IMR-90 (cell line): Measurements from ENCODE around the gene APBB1IP. TPM values are rescaled to one million over a fixed set of nuclear protein-coding genes. Genes with fewer than 3 reads are reported as not detected.
"Not testable (repeated sequence)": the region's sequence is repeated elsewhere in the genome, so short reads cannot be mapped to it uniquely, and the experiment has no call there.

Experiments
- ATAC-seq: fragments of 200-7000 bp; cut with Tn5 transposase; 2 replicates; pipeline ENCODE4 v1.9.1; 2020; ENCODE audit warnings: low read depth, mild to moderate bottlenecking, moderate library complexity
- BruUV-seq: library from RNA; stranded (reverse); fragments of 400-500 nt; replicated peaks from 2 replicates; lab custom pipeline; 2021; lab: Mats Ljungman, UMichigan
- CTCF ChIA-PET: fragments of 300-600 bp; formaldehyde crosslinking; extraction: SDS; loops from one replicate; lab custom pipeline; 2021; ENCODE audit warnings: antibody characterized with exemption; lab: Yijun Ruan, JAX
- POLR2A ChIA-PET: fragments of 300-600 bp; sonication (Branson Sonifier 250); formaldehyde crosslinking; loops from one replicate; lab custom pipeline; 2022; ENCODE audit warnings: antibody characterized with exemption; ENCODE audit not compliant: unreplicated experiment; lab: Charles Lee
- DNase-seq: peaks from one replicate; pipeline ENCODE4 v3.0.0; 2013
- H2AFZ ChIP-seq: replicated peaks from 2 replicates; pipeline ENCODE3; 2013; ENCODE audit warnings: low read length, mild to moderate bottlenecking; ENCODE audit not compliant: poor library complexity
- H2AK5ac ChIP-seq: 2 replicates; pipeline ENCODE4 v1.6.1; 2013; ENCODE audit warnings: low read depth, low read length, inconsistent platforms
- H2AK9ac ChIP-seq: replicated peaks from 2 replicates; pipeline ENCODE3; 2013; ENCODE audit warnings: mild to moderate bottlenecking, low read depth, low read length, moderate library complexity; ENCODE audit not compliant: poor library complexity
- H2BK120ac ChIP-seq: 2 replicates; pipeline ENCODE4 v1.6.1; 2013; ENCODE audit warnings: low read depth, low read length, inconsistent platforms
- H2BK15ac ChIP-seq: 3 replicates; pipeline ENCODE4 v1.6.1; 2013; ENCODE audit warnings: low read depth, low read length, inconsistent platforms
- H2BK20ac ChIP-seq: 2 replicates; pipeline ENCODE4 v1.6.1; 2013; ENCODE audit warnings: low read depth, mild to moderate bottlenecking, inconsistent platforms, low read length, moderate library complexity
- H2BK5ac ChIP-seq: 2 replicates; pipeline ENCODE4 v1.6.1; 2013; ENCODE audit warnings: mild to moderate bottlenecking, low read depth, low read length, inconsistent platforms; ENCODE audit not compliant: poor library complexity, severe bottlenecking
- H3K14ac ChIP-seq: replicated peaks from 2 replicates; pipeline ENCODE4 v1.6.1; 2013; ENCODE audit warnings: low read depth, low read length, inconsistent platforms
- H3K18ac ChIP-seq: 2 replicates; pipeline ENCODE4 v1.6.1; 2013; ENCODE audit warnings: low read depth, low read length, control low read depth
- H3K23ac ChIP-seq: 2 replicates; pipeline ENCODE4 v1.6.1; 2013; ENCODE audit warnings: low read depth, low read length, inconsistent platforms
- H3K27ac ChIP-seq: 2 replicates; pipeline ENCODE4 v1.5.1; 2013; ENCODE audit warnings: mild to moderate bottlenecking, control low read depth, low read length; ENCODE audit not compliant: insufficient read depth
- H3K27me3 ChIP-seq: 2 replicates; pipeline ENCODE4 v1.6.1; 2013; ENCODE audit warnings: low read length; ENCODE audit not compliant: control insufficient read depth, insufficient read depth
- H3K36me3 ChIP-seq: 2 replicates; pipeline ENCODE4 v1.6.1; 2013; ENCODE audit warnings: low read length, mixed read lengths; ENCODE audit not compliant: control insufficient read depth, insufficient read depth
- H3K4ac ChIP-seq: 2 replicates; pipeline ENCODE4 v1.6.1; 2013; ENCODE audit warnings: low read depth, low read length, inconsistent platforms
- H3K4me1 ChIP-seq: 2 replicates; pipeline ENCODE4 v1.6.1; 2013; ENCODE audit warnings: low read length, mixed read lengths; ENCODE audit not compliant: control insufficient read depth, insufficient read depth
- H3K4me2 ChIP-seq: 2 replicates; pipeline ENCODE4 v1.6.1; 2013; ENCODE audit warnings: low read depth, mild to moderate bottlenecking, control low read depth, low read length, moderate library complexity
- H3K4me3 ChIP-seq: 2 replicates; pipeline ENCODE4 v1.5.1; 2013; ENCODE audit warnings: low read depth, mild to moderate bottlenecking, control low read depth, low read length, moderate library complexity; ENCODE audit not compliant: insufficient read depth
- H3K56ac ChIP-seq: 2 replicates; pipeline ENCODE4 v1.6.1; 2013; ENCODE audit warnings: low read length, inconsistent platforms; ENCODE audit not compliant: insufficient read depth; ENCODE audit errors: extremely low read depth
- H3K79me1 ChIP-seq, 2 experiments: 2 replicates each; pipeline ENCODE4 v1.6.1; 2013; ENCODE audit warnings: low read length in 2 of 2, inconsistent platforms in 1 of 2, low read depth in 1 of 2
- H3K9ac ChIP-seq: 2 replicates; pipeline ENCODE4 v1.6.1; 2013; ENCODE audit warnings: low read depth, low read length, control low read depth
- H3K9me1 ChIP-seq: 2 replicates; pipeline ENCODE4 v1.6.1; 2013; ENCODE audit warnings: low read length, inconsistent platforms; ENCODE audit not compliant: insufficient read depth
- H3K9me3 ChIP-seq: 2 replicates; pipeline ENCODE4 v1.6.1; 2013; ENCODE audit warnings: low read length; ENCODE audit not compliant: control insufficient read depth, insufficient read depth
- H4K20me1 ChIP-seq: 2 replicates; pipeline ENCODE4 v1.6.1; 2013; ENCODE audit warnings: low read length, inconsistent platforms; ENCODE audit not compliant: insufficient read depth
- H4K5ac ChIP-seq: 2 replicates; pipeline ENCODE4 v1.6.1; 2013; ENCODE audit warnings: mild to moderate bottlenecking, low read depth, low read length, control low read depth
- H4K8ac ChIP-seq, 2 experiments: 2 replicates each; pipeline ENCODE4 v1.6.1; 2013; ENCODE audit warnings: low read depth in 2 of 2, low read length in 2 of 2, control low read depth in 1 of 2, inconsistent platforms in 1 of 2
- H4K91ac ChIP-seq: 2 replicates; pipeline ENCODE4 v1.6.1; 2013; ENCODE audit warnings: low read depth, low read length, inconsistent platforms; ENCODE audit not compliant: insufficient read depth
- BHLHE40 ChIP-seq: fragments of 150-350 bp; IDR thresholded peaks from 2 replicates; pipeline ENCODE4 v1.6.1; 2016; ENCODE audit warnings: mild to moderate bottlenecking, low read depth, low read length
- MAFK ChIP-seq: IDR thresholded peaks from 2 replicates; pipeline ENCODE4 v1.6.1; 2012; ENCODE audit warnings: low read depth, low read length, improper control_type of control experiment
- MXI1 ChIP-seq: IDR thresholded peaks from 2 replicates; pipeline ENCODE4 v1.6.1; 2012; ENCODE audit warnings: low read depth, mild to moderate bottlenecking, low read length, moderate library complexity, borderline replicate concordance
- NFE2L2 ChIP-seq: fragments of 150-350 bp; IDR thresholded peaks from 2 replicates; pipeline ENCODE4 v1.6.1; 2016; ENCODE audit warnings: low read depth, mild to moderate bottlenecking, low read length
- RCOR1 ChIP-seq: IDR thresholded peaks from 2 replicates; pipeline ENCODE4 v1.6.1; 2012; ENCODE audit warnings: mild to moderate bottlenecking, low read length, improper control_type of control experiment; ENCODE audit not compliant: insufficient replicate concordance
- WGBS, 2 experiments: methylation state at CpG; one replicate each; pipeline versions ENCODE4 v1.1.5 to v1.1.7; 2013; ENCODE audit warnings: missing lambda C conversion rate in 2 of 2; ENCODE audit not compliant: insufficient read length in 1 of 2; ENCODE audit errors: extremely low coverage in 2 of 2; 5-methylcytosine and 5-hydroxymethylcytosine counted together
- dilution Hi-C: fragments of 300-500 bp; cut with HindIII; formaldehyde crosslinking; loops from one replicate; pipeline ENCODE4 v1.14.3; 2018; ENCODE audit warnings: low sequenced_read_pairs; ENCODE audit not compliant: unreplicated experiment
- in situ Hi-C: fragments of 300-500 bp; cut with MboI; formaldehyde crosslinking; loops from 3 replicates; pipeline ENCODE4 v1.14.3; 2019; ENCODE audit warnings: low sequenced_read_pairs, inconsistent platforms, mixed read lengths
- intact Hi-C: fragments of 100-400 bp; cut with micrococcal nuclease; formaldehyde crosslinking; loops from 2 replicates; pipeline ENCODE4 v1.10.0; 2022
- polyA plus RNA-seq, 3 experiments: library from polyadenylated mRNA; depleted of rRNA; stranded (reverse); fragments of >200 nt; gene quantifications; 2 replicates each; pipeline ENCODE4 v1.2.3, GENCODE V29; 2012; ENCODE audit warnings: low replicate concordance in 1 of 3
- total RNA-seq: library from RNA; depleted of rRNA; stranded (reverse); fragments of >200 nt; gene quantifications from 2 replicates; pipeline ENCODE4 v1.2.3, GENCODE V29; 2012
- TF ChIP-seq, protein P1 (sequence below): fragments of 150-350 bp; IDR thresholded peaks from 2 replicates; pipeline ENCODE4 v1.6.1; 2017; ENCODE audit warnings: mild to moderate bottlenecking, antibody characterized with exemption, low read length, low read depth

APBB1IP gene
- total and polyA plus RNA-seq, 2 of the 4 experiments (the other 2 are of a cell fraction): not detected

DNA sequence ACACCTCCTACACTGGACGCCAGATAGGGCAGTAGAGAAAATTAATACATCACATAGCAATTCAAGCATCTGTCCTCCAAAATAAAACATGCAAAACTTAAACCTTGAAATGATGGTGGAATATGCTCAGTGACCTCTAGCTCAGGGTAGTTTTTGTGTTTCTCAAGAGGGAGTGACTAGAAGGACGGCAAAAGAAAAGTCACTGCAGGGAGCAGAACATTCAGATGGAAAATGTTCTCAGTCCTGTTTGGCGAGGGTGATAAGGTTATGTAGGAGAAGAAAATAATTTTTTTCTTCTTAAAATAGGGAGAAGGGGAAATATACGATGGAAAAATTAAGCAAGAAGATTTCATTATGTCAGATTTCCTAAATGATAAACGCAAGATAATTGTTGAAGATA, 50.9 kb downstream of the APBB1IP start:
- Histone ChIP-seq H3K14ac (no peak overlapping the region), H3K79me1 (no peaks in the 10 kb centered on the region), H3K4me3 (no peak overlapping the region), H3K9ac (no peak overlapping the region), H3K27me3 (no peaks in the 10 kb centered on the region), H3K18ac (no peak overlapping the region), H2BK5ac (no peak overlapping the region), H4K91ac (no peak overlapping the region), H3K4ac (no peak overlapping the region), H2AK9ac (no peak overlapping the region), H4K5ac (no peak overlapping the region), H3K56ac (no peak overlapping the region), H4K20me1 (no peaks in the 10 kb centered on the region), H2AFZ (no peak overlapping the region), H3K23ac (no peak overlapping the region), H2BK15ac (no peak overlapping the region), H3K36me3 (no peaks in the 10 kb centered on the region), H3K9me3 (peaks cover 18% of the 10 kb centered on the region), H3K4me1 (no peaks in the 10 kb centered on the region), H4K8ac (no peak overlapping the region), H3K9me1 (no peaks in the 10 kb centered on the region), H3K27ac (no peak overlapping the region), H2BK120ac (no peak overlapping the region), H2BK20ac (no peak overlapping the region), H2AK5ac (no peak overlapping the region), H3K4me2 (no peak overlapping the region)
- dilution Hi-C loops: no loop called here
- no TSS peak for BruUV-seq
- ChIA-PET CTCF (no interaction called here), POLR2A (no interaction called here)
- WGBS, 2 experiments: no CpG with 5 or more reads among the region's 5 CpGs
- TF ChIP-seq NFE2L2 (no peak), MAFK (no peak), RCOR1 (no peak), MXI1 (no peak), BHLHE40 (no peak)
- TF ChIP-seq, protein P1, sequence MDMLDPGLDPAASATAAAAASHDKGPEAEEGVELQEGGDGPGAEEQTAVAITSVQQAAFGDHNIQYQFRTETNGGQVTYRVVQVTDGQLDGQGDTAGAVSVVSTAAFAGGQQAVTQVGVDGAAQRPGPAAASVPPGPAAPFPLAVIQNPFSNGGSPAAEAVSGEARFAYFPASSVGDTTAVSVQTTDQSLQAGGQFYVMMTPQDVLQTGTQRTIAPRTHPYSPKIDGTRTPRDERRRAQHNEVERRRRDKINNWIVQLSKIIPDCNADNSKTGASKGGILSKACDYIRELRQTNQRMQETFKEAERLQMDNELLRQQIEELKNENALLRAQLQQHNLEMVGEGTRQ: no peak
- intact Hi-C loops: no loop called here
- ATAC-seq (no peak), DNase-seq (no peak)
- in situ Hi-C loops: no loop called here

DNA sequence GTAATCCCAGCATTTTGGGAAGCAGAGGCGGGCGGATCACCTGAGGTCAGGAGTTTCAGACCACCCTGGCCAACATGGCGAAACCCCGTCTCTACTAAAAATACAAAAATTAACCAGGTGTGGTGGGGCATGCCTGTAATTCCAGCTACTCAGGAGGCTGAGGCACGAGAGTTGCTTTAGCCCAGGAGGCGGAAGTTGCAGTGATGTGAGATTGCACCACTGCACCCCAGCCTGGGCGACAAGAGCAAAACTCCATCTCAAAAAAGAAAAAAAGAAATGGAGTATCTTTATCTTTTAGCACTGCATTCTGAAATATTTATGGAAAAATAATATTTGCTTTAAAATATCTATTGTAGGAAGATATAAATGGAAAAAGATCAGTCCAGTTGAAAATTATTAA, 52.2 kb downstream of the APBB1IP start:
- H2AK9ac ChIP-seq, H3K4me2 ChIP-seq, H2AFZ ChIP-seq, H2AK5ac ChIP-seq, H2BK15ac ChIP-seq, intact Hi-C loops, H3K79me1 ChIP-seq, POLR2A ChIA-PET, H3K27me3 ChIP-seq, ATAC-seq, H3K56ac ChIP-seq, H3K4me1 ChIP-seq, H3K18ac ChIP-seq, H3K4me3 ChIP-seq, in situ Hi-C loops, BruUV-seq, CTCF ChIA-PET, DNase-seq, H4K8ac ChIP-seq, H3K36me3 ChIP-seq, H3K14ac ChIP-seq, dilution Hi-C loops, H3K4ac ChIP-seq, H3K23ac ChIP-seq, H4K5ac ChIP-seq, H4K20me1 ChIP-seq, H2BK5ac ChIP-seq, H2BK120ac ChIP-seq, H3K9ac ChIP-seq, H3K27ac ChIP-seq, H2BK20ac ChIP-seq, H4K91ac ChIP-seq, H3K9me1 ChIP-seq: not testable (repeated sequence)
- peaks cover 17% of the 10 kb centered on the region for H3K9me3 ChIP-seq
- no CpG with 5 or more reads among the region's 7 CpGs for WGBS, 2 experiments
